DOHH2 (cell line): ENCODE data around the gene C3.

Experiments
- H3F3A ChIP-seq: fragments of 200-600 bp; sonication (generic), shearing (Covaris generic); 2 replicates; pipeline ENCODE4 v1.6.0; 2016; ENCODE audit warnings: antibody characterized with exemption, mild to moderate bottlenecking; ENCODE audit not compliant: control insufficient read depth, insufficient read depth
- H3K27ac ChIP-seq: fragments of 200-600 bp; sonication (generic); 2 replicates; pipeline ENCODE4 v1.5.1; 2014; ENCODE audit warnings: low read depth, mild to moderate bottlenecking, low read length, moderate library complexity
- H3K27me3 ChIP-seq: fragments of 200-600 bp; sonication (generic); 2 replicates; pipeline ENCODE4 v1.6.1; 2014; ENCODE audit warnings: mild to moderate bottlenecking, low read length, mixed read lengths; ENCODE audit not compliant: control insufficient read depth
- H3K36me3 ChIP-seq: fragments of 200-600 bp; sonication (generic); 2 replicates; pipeline ENCODE4 v1.6.1; 2014; ENCODE audit warnings: mild to moderate bottlenecking, low read length, moderate library complexity, mixed read lengths; ENCODE audit not compliant: control insufficient read depth
- H3K4me1 ChIP-seq: fragments of 200-600 bp; sonication (generic); 2 replicates; pipeline ENCODE4 v1.6.1; 2014; ENCODE audit warnings: mild to moderate bottlenecking, low read length, mixed read lengths; ENCODE audit not compliant: control insufficient read depth
- H3K4me2 ChIP-seq: fragments of 200-600 bp; sonication (generic); 2 replicates; pipeline ENCODE4 v1.6.0; 2014; ENCODE audit warnings: mild to moderate bottlenecking, low read length, moderate library complexity
- H3K4me3 ChIP-seq: fragments of 200-600 bp; sonication (generic); 2 replicates; pipeline ENCODE4 v1.5.1; 2014; ENCODE audit warnings: mild to moderate bottlenecking, low read length, mixed read lengths
- H3K79me2 ChIP-seq: fragments of 200-600 bp; sonication (generic); 2 replicates; pipeline ENCODE4 v1.6.1; 2014; ENCODE audit warnings: mild to moderate bottlenecking, low read length, mixed read lengths; ENCODE audit not compliant: control insufficient read depth
- H3K9me2 ChIP-seq: fragments of 200-600 bp; sonication (generic); replicated peaks from 2 replicates; pipeline ENCODE4 v1.6.1; 2014; ENCODE audit warnings: mild to moderate bottlenecking, low read length, mixed read lengths; ENCODE audit not compliant: control insufficient read depth
- H3K9me3 ChIP-seq: fragments of 200-600 bp; sonication (generic); 2 replicates; pipeline ENCODE4 v1.6.1; 2014; ENCODE audit warnings: antibody characterized with exemption, low read length, mixed read lengths; ENCODE audit not compliant: control insufficient read depth, insufficient read depth
- H4K20me1 ChIP-seq: fragments of 200-600 bp; sonication (generic); 2 replicates; pipeline ENCODE4 v1.6.0; 2014; ENCODE audit warnings: low read depth, mild to moderate bottlenecking, antibody characterized with exemption, low read length, moderate library complexity; ENCODE audit not compliant: control insufficient read depth, insufficient read depth
- CTCF ChIP-seq: fragments of 200-600 bp; sonication (generic); IDR thresholded peaks from one replicate; pipeline ENCODE4 v1.5.1; 2014; ENCODE audit warnings: antibody characterized with exemption, mild to moderate bottlenecking, low read depth, low read length; ENCODE audit not compliant: poor library complexity, severe bottlenecking
- EZH2phosphoT487 ChIP-seq: fragments of 200-600 bp; sonication (generic); IDR thresholded peaks from 2 replicates; pipeline ENCODE4 v1.6.1; 2017; ENCODE audit warnings: borderline replicate concordance, mild to moderate bottlenecking, antibody characterized with exemption, low read length, moderate library complexity, mixed read lengths

Gene C3

GRCh38 chr19:6720369-6721137 is at the start of gene C3:
TSS of gene C3 (minus strand) at chr19:6720650. CDS start at chr19:6720589, 61 bp downstream.
- Histone ChIP-seq H3F3A (peaks cover 10% of the 10 kb centered on the region; the same call in 1 of the 2 replicates), H3K27ac (peak within 1 kb of the TSS; percentile 24), H3K9me2 (no peaks in the 10 kb centered on the region), H3K4me1 (peaks cover 40% of the 10 kb centered on the region), H3K27me3 (no peaks in the 10 kb centered on the region), H3K36me3 (no peaks in the 10 kb centered on the region), H3K4me2 (peak within 1 kb of the TSS; percentile 59), H4K20me1 (no peaks in the 10 kb centered on the region), H3K4me3 (peak within 1 kb of the TSS; percentile 38), H3K79me2 (no peaks in the 10 kb centered on the region), H3K9me3 (no peaks in the 10 kb centered on the region)
- TF ChIP-seq CTCF (no peak), EZH2phosphoT487 (no peak)

GRCh38 chr19:6769006-6769619 is 48.7 kb upstream of the C3 start:
- Histone ChIP-seq H3K36me3 (peaks cover 8% of the 10 kb centered on the region), H3K4me2 (no peak overlapping the region), H3F3A (peaks cover 10% of the 10 kb centered on the region), H3K9me3 (no peaks in the 10 kb centered on the region), H3K27ac (no peak overlapping the region), H3K27me3 (no peaks in the 10 kb centered on the region), H3K9me2 (no peaks in the 10 kb centered on the region), H4K20me1 (no peaks in the 10 kb centered on the region), H3K79me2 (peaks cover 20% of the 10 kb centered on the region), H3K4me3 (no peak overlapping the region), H3K4me1 (peaks cover 35% of the 10 kb centered on the region)
- TF ChIP-seq EZH2phosphoT487 (no peak), CTCF (peak; percentile 59)

GRCh38 chr19:6768236-6768785 is 47.9 kb upstream of the C3 start:
- Histone ChIP-seq H3K27ac (peak overlapping the region; percentile 40), H3F3A (peaks cover 10% of the 10 kb centered on the region)

More at GRCh38 chr19:6768236-6768785, 47.9 kb upstream of the C3 start:
- peak overlapping the region; percentile 78 for H3K4me3 ChIP-seq
- no peaks in the 10 kb centered on the region for H4K20me1 ChIP-seq
- H3K27me3 ChIP-seq, result no peaks in the 10 kb centered on the region
- H3K9me2 ChIP-seq, result no peaks in the 10 kb centered on the region
- H3K36me3 ChIP-seq, result peaks cover 6% of the 10 kb centered on the region
- H3K4me2 ChIP-seq, result peak overlapping the region; percentile 75
- TF ChIP-seq EZH2phosphoT487 (no peak), CTCF (no peak)
- H3K79me2 ChIP-seq, result peaks cover 14% of the 10 kb centered on the region
- peaks cover 35% of the 10 kb centered on the region for H3K4me1 ChIP-seq
- H3K9me3 ChIP-seq, result no peaks in the 10 kb centered on the region
